GM12878 (cell line): Measurements from ENCODE around the gene KLLN. TPM values are rescaled to one million over a fixed set of nuclear protein-coding genes. Genes with fewer than 3 reads are reported as not detected.
"Not testable (repeated sequence)": the region's sequence is repeated elsewhere in the genome, so short reads cannot be mapped to it uniquely, and the experiment has no call there.

Experiments
- ATAC-seq: fragments of 200-7000 bp; cut with Tn5 transposase; 3 replicates; pipeline ENCODE4 v1.9.1; 2020; ENCODE audit warnings: mild to moderate bottlenecking, moderate library complexity
- BruUV-seq: library from RNA; stranded (reverse); fragments of 400-500 nt; replicated peaks from 2 replicates; lab custom pipeline; 2021; lab: Mats Ljungman, UMichigan
- CTCF ChIA-PET: fragments of 300-600 bp; sonication (Branson Sonifier 250); formaldehyde crosslinking; extraction: SDS; loops from one replicate; lab custom pipeline; 2021; ENCODE audit warnings: inconsistent platforms; lab: Yijun Ruan, JAX
- POLR2A ChIA-PET: fragments of 350-600 bp; formaldehyde crosslinking; extraction: SDS; loops from one replicate; lab custom pipeline; 2021; ENCODE audit warnings: inconsistent platforms; lab: Charles Lee
- RAD21 ChIA-PET: fragments of 300-600 bp; sonication (Branson Sonifier 250); formaldehyde crosslinking; loops from one replicate; lab custom pipeline; 2023; ENCODE audit warnings: antibody characterized with exemption; ENCODE audit not compliant: unreplicated experiment; lab: Charles Lee
- SMC1A ChIA-PET: fragments of 300-600 bp; sonication (Branson Sonifier 250); formaldehyde crosslinking; loops from one replicate; lab custom pipeline; 2023; ENCODE audit not compliant: unreplicated experiment, uncharacterized antibody; lab: Charles Lee
- DNase-seq: peaks from one replicate; pipeline ENCODE4 v3.0.0-alpha.2; 2011; ENCODE audit warnings: low read depth, low spot score
- FAIRE-seq: peaks from 3 replicates; lab custom pipeline; 2011; peaks lifted over from hg19 to GRCh38; lab: Jason Lieb, UNC
- H2AFZ ChIP-seq: 2 replicates; pipeline ENCODE4 v1.6.0; 2011; ENCODE audit warnings: low read depth, low read length, control low read depth; ENCODE audit not compliant: control insufficient read depth
- H3K27ac ChIP-seq: 2 replicates; pipeline ENCODE4 v1.5.1; 2011; ENCODE audit warnings: control low read depth; ENCODE audit not compliant: control insufficient read depth, insufficient read depth
- H3K27me3 ChIP-seq, 2 experiments: replicated peaks in 1 of 2; 2 replicates each; pipeline versions ENCODE4 v1.6.0 to v1.6.1; 2011; ENCODE audit warnings: low read length in 1 of 2; ENCODE audit not compliant: control insufficient read depth in 2 of 2, insufficient read depth in 2 of 2
- H3K36me3 ChIP-seq, 2 experiments: 2 replicates each; pipeline ENCODE4 v1.5.1; 2011; ENCODE audit warnings: low read length in 1 of 2; ENCODE audit not compliant: control insufficient read depth in 2 of 2, insufficient read depth in 2 of 2
- H3K4me1 ChIP-seq: 2 replicates; pipeline ENCODE4 v1.6.1; 2011; ENCODE audit warnings: mild to moderate bottlenecking, low read length, moderate library complexity, mixed read lengths; ENCODE audit not compliant: control insufficient read depth, insufficient read depth
- H3K4me2 ChIP-seq: 2 replicates; pipeline ENCODE4 v1.6.0; 2011; ENCODE audit warnings: control low read depth; ENCODE audit not compliant: control insufficient read depth, insufficient read depth
- H3K4me3 ChIP-seq: fragments of 200-600 bp; sonication (generic); 2 replicates; pipeline ENCODE4 v1.5.1; 2016
- H3K79me2 ChIP-seq: 2 replicates; pipeline ENCODE4 v1.6.0; 2011; ENCODE audit warnings: low read length; ENCODE audit not compliant: control insufficient read depth, insufficient read depth
- H3K9ac ChIP-seq: 2 replicates; pipeline ENCODE4 v1.8.0; 2011; ENCODE audit warnings: low read length, control low read depth, mixed read lengths; ENCODE audit not compliant: control insufficient read depth, insufficient read depth
- H3K9me3 ChIP-seq: replicated peaks from 3 replicates; pipeline ENCODE4 v1.5.1; 2011; ENCODE audit warnings: mild to moderate bottlenecking, low read length; ENCODE audit not compliant: control insufficient read depth, insufficient read depth
- H4K20me1 ChIP-seq: 2 replicates; pipeline ENCODE4 v1.6.0; 2011; ENCODE audit not compliant: control insufficient read depth, insufficient read depth
- BACH1 ChIP-seq: fragments of 450-650 bp; IDR thresholded peaks from 2 replicates; pipeline ENCODE4 v1.6.1; 2017; ENCODE audit warnings: mild to moderate bottlenecking, borderline replicate concordance
- PKNOX1 ChIP-seq: fragments of 450-650 bp; IDR thresholded peaks from 2 replicates; pipeline ENCODE4 v1.6.1; 2016; ENCODE audit warnings: mild to moderate bottlenecking
- POLR2AphosphoS5 ChIP-seq: IDR thresholded peaks from 2 replicates; pipeline ENCODE4 v1.6.1; 2011; ENCODE audit warnings: mild to moderate bottlenecking, low read length, inconsistent platforms
- POU2F2 ChIP-seq: IDR thresholded peaks from 3 replicates; pipeline ENCODE4 v1.6.1; 2011; ENCODE audit warnings: low read depth, mild to moderate bottlenecking, low read length, borderline replicate concordance
- SMAD5 ChIP-seq: IDR thresholded peaks from 2 replicates; pipeline ENCODE4 v1.6.1; 2016; ENCODE audit warnings: antibody characterized with exemption, low read depth
- SRF ChIP-seq, 2 experiments: IDR thresholded peaks; 2 replicates each; pipeline ENCODE4 v1.6.1; 2011; ENCODE audit warnings: low read depth in 2 of 2, low read length in 2 of 2, mild to moderate bottlenecking in 1 of 2, moderate library complexity in 1 of 2
- YY1 ChIP-seq: IDR thresholded peaks from 2 replicates; pipeline ENCODE4 v1.6.1; 2011; ENCODE audit warnings: low read depth, mild to moderate bottlenecking, low read length
- WGBS: methylation state at CpG from one replicate; pipeline ENCODE4 v1.1.6; 2016; ENCODE audit warnings: low lambda C conversion rate; ENCODE audit not compliant: insufficient replicate concordance, insufficient coverage; ENCODE audit errors: missing lambda C conversion rate; 5-methylcytosine and 5-hydroxymethylcytosine counted together
- in situ Hi-C: fragments of 300-500 bp; cut with MboI; formaldehyde crosslinking; loops from 9 replicates; pipeline ENCODE4 v1.14.3; 2018; ENCODE audit warnings: mixed read lengths
- intact Hi-C: fragments of 100-400 bp; cut with micrococcal nuclease; formaldehyde crosslinking; loops from one replicate; pipeline ENCODE4 v1.14.2; 2022; ENCODE audit not compliant: unreplicated experiment
- polyA plus RNA-seq, 11 experiments: library from polyadenylated mRNA; depleted of rRNA in 4 of 11; unstranded in 6 of 11; stranded (reverse) in 5 of 11; fragments of >200 nt; fragmentation: Nextera tagmentation in 4 of 11; fragmentation: Illumina TruSeq in 1 of 11; extraction: Ambion mirVana in 4 of 11; extraction: Trizol in 1 of 11; gene quantifications; 1 replicate in 1 of 11; 2 replicates in 10 of 11; pipeline versions ENCODE4 v1.2.1 to v1.2.3, GENCODE V29; 2011 to 2016; ENCODE audit warnings: inconsistent platforms in 2 of 11, missing spikeins in 2 of 11, low read depth in 1 of 11
- total RNA-seq, 4 experiments: library from RNA; depleted of rRNA in 3 of 4; stranded (reverse); fragments of >200 nt in 3 of 4; fragmentation: Illumina TruSeq in 1 of 4; extraction: Trizol in 1 of 4; gene quantifications; 2 replicates each; pipeline versions ENCODE4 v1.2.1 to v1.2.3, GENCODE V29; 2013 to 2021
- TF ChIP-seq, protein P1 (sequence below): fragments of 450-650 bp; conservative IDR thresholded peaks from 2 replicates; pipeline ENCODE4 v1.6.1; 2017; ENCODE audit warnings: mild to moderate bottlenecking, moderate library complexity

KLLN gene
- total and polyA plus RNA-seq, 10 of the 15 experiments (the other 5 are each of a cell fraction or from before 2014, with no cell fraction given) = 0.87 to 2.2 (median 1.7) TPM

DNA sequence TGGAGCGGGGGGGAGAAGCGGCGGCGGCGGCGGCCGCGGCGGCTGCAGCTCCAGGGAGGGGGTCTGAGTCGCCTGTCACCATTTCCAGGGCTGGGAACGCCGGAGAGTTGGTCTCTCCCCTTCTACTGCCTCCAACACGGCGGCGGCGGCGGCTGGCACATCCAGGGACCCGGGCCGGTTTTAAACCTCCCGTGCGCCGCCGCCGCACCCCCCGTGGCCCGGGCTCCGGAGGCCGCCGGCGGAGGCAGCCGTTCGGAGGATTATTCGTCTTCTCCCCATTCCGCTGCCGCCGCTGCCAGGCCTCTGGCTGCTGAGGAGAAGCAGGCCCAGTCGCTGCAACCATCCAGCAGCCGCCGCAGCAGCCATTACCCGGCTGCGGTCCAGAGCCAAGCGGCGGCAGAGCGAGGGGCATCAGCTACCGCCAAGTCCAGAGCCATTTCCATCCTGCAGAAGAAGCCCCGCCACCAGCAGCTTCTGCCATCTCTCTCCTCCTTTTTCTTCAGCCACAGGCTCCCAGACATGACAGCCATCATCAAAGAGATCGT, 690 bp upstream of the KLLN start:
- BruUV-seq, H3K27me3 ChIP-seq, H3K9me3 ChIP-seq, FAIRE-seq, DNase-seq, H3K36me3 ChIP-seq, H3K4me1 ChIP-seq, H2AFZ ChIP-seq: not testable (repeated sequence)
- Histone ChIP-seq H3K4me2 (peak overlapping the region; percentile 47; the same call in 1 of the 2 replicates), H3K4me3 (peak overlapping the region; percentile 94), H3K27ac (peak overlapping the region; percentile 98), H3K79me2 (peaks cover 85% of the 10 kb centered on the region), H3K9ac (peak overlapping the region; percentile 99)
- intact Hi-C loops (loop anchor here (2.0 to 5.0 kb wide), 3 partner anchors 68 to 423 kb away; no protein-coding TSS in a partner anchor), in situ Hi-C loops (loop anchor here (5.0 to 10.0 kb wide), 5 partner anchors 201 to 688 kb away; no protein-coding TSS in a partner anchor)
- ATAC-seq = 0 out of 3 replicates have a peak, but pooled peaks have one; percentile 1
- RAD21 ChIA-PET = interaction anchor here (0.7 to 6.4 kb wide), 10 partner anchors 46 to 690 kb away, joined by 3 to 158 read pairs (median 27); partner anchors contain the start of gene ATAD1
- 0% methylated on average over 18 of the region's 47 CpGs for WGBS
- CTCF ChIA-PET = interaction anchor here (1.1 to 3.8 kb wide), 5 partner anchors 10 to 525 kb away, joined by 3 to 98 read pairs (median 10); no protein-coding TSS in a partner anchor
- POLR2A ChIA-PET = interaction anchor here (1.0 to 1.7 kb wide), 4 partner anchors 198 to 523 kb away, joined by 3 to 7 read pairs (median 4); no protein-coding TSS in a partner anchor
- TF ChIP-seq YY1 = peak; percentile 57; the same call in 1 of the 2 replicates
- TF ChIP-seq, all 136 proteins: peak for 1; not testable (repeated sequence) for 135
- SMC1A ChIA-PET = interaction anchor here (1.4 to 6.9 kb wide), 7 partner anchors 66 to 525 kb away, joined by 4 to 140 read pairs (median 13); no protein-coding TSS in a partner anchor
- not testable (repeated sequence) for H4K20me1 ChIP-seq

- Histone ChIP-seq H3K4me2 (peak overlapping the region; percentile 89), H3K9me3 (no peaks in the 10 kb centered on the region), H3K4me3 (peak overlapping the region; percentile 84), H3K27me3 (no peaks in the 10 kb centered on the region), H3K4me1 (peaks cover 8% of the 10 kb centered on the region), H3K79me2 (peaks cover 72% of the 10 kb centered on the region), H2AFZ (peak overlapping the region; percentile 73), H3K9ac (peak overlapping the region; percentile 99), H4K20me1 (no peaks in the 10 kb centered on the region), H3K27ac (peak overlapping the region; percentile 98), H3K36me3 (no peaks in the 10 kb centered on the region)
- in situ Hi-C loops = loop anchor here (5.0 to 10.0 kb wide), 5 partner anchors 202 to 690 kb away; no protein-coding TSS in a partner anchor
- POLR2A ChIA-PET = interaction anchor here (0.6 to 3.3 kb wide), 19 partner anchors 9 to 630 kb away, joined by 3 to 53 read pairs (median 5); partner anchors contain the start of gene ATAD1
- CTCF ChIA-PET = interaction anchor here (0.6 to 3.8 kb wide), 17 partner anchors 11 to 719 kb away, joined by 3 to 98 read pairs (median 4); no protein-coding TSS in a partner anchor
- DNase-seq (no peak), ATAC-seq (peak; percentile 12), FAIRE-seq (no peak)
- intact Hi-C loops = loop anchor here (1.0 to 5.0 kb wide), 5 partner anchors 70 to 425 kb away; no protein-coding TSS in a partner anchor
- SMC1A ChIA-PET = interaction anchor here (0.8 to 6.9 kb wide), 18 partner anchors 9 to 690 kb away, joined by 3 to 140 read pairs (median 8); partner anchors contain the start of gene ATAD1
- RAD21 ChIA-PET = interaction anchor here (0.8 to 6.4 kb wide), 25 partner anchors 9 to 692 kb away, joined by 3 to 158 read pairs (median 8); no protein-coding TSS in a partner anchor
- BruUV-seq = no TSS peak
- under 1% methylated on average over 21 of the region's 21 CpGs for WGBS
- TF ChIP-seq POU2F2 (no peak), POLR2AphosphoS5 (peak; percentile 11; the same call in 1 of the 2 replicates), SMAD5 (peak; percentile 44; the same call in 1 of the 2 replicates), SRF (IDR thresholded peaks at IDR 0.05; ENCODE audit: low read depth in 2 of 2, low read length in 2 of 2) (0 out of 4 replicates have a peak, but pooled peaks of 1 of the 2 experiments have one; percentile 8), BACH1 (0 out of 2 replicates have a peak, but pooled peaks have one; percentile 1), PKNOX1 (0 out of 2 replicates have a peak, but pooled peaks have one; percentile 3)
- TF ChIP-seq, protein P1, sequence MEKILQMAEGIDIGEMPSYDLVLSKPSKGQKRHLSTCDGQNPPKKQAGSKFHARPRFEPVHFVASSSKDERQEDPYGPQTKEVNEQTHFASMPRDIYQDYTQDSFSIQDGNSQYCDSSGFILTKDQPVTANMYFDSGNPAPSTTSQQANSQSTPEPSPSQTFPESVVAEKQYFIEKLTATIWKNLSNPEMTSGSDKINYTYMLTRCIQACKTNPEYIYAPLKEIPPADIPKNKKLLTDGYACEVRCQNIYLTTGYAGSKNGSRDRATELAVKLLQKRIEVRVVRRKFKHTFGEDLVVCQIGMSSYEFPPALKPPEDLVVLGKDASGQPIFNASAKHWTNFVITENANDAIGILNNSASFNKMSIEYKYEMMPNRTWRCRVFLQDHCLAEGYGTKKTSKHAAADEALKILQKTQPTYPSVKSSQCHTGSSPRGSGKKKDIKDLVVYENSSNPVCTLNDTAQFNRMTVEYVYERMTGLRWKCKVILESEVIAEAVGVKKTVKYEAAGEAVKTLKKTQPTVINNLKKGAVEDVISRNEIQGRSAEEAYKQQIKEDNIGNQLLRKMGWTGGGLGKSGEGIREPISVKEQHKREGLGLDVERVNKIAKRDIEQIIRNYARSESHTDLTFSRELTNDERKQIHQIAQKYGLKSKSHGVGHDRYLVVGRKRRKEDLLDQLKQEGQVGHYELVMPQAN = no peak
Measured at GRCh38 chr10:87862679-87863052, 667 bp downstream of the KLLN start.
